ENCODE results near the gene PTPN22.

The PTPN22 gene

GRCh38 chr1:113835686-113836290 lies 35.7 kb downstream of the PTPN22 start:
- TF ChIP-seq, protein P1, sequence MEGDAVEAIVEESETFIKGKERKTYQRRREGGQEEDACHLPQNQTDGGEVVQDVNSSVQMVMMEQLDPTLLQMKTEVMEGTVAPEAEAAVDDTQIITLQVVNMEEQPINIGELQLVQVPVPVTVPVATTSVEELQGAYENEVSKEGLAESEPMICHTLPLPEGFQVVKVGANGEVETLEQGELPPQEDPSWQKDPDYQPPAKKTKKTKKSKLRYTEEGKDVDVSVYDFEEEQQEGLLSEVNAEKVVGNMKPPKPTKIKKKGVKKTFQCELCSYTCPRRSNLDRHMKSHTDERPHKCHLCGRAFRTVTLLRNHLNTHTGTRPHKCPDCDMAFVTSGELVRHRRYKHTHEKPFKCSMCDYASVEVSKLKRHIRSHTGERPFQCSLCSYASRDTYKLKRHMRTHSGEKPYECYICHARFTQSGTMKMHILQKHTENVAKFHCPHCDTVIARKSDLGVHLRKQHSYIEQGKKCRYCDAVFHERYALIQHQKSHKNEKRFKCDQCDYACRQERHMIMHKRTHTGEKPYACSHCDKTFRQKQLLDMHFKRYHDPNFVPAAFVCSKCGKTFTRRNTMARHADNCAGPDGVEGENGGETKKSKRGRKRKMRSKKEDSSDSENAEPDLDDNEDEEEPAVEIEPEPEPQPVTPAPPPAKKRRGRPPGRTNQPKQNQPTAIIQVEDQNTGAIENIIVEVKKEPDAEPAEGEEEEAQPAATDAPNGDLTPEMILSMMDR (IDR thresholded peaks at IDR 0.05) = peak; percentile 59; the same call in 1 of the 2 replicates

- TF ChIP-seq, protein P1 (IDR thresholded peaks at IDR 0.05) = no peak
Observed at GRCh38 chr1:113834716-113835115, 36.8 kb downstream of the PTPN22 start.

DNA sequence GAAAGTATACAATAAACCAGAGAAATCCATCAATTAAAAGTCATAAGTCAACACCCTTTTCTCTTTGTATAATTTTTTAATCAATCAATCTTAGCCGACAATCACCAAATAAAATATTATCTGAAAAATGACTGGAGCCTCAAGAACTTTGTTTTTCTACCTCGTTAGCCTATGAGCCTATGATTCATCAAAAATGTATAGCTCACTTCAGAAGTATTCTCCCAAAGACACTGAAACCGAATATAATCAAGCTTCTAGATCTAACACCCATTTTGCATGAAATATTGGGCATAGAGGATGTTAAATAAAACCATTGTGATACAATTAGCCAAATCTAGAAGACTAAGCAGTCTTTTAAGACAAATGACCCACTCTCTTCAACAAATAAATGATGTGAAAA lies 41.5 kb downstream of the PTPN22 start:
- TF ChIP-seq, protein P1 (IDR thresholded peaks at IDR 0.05) = no peak

- TF ChIP-seq, protein P1 (IDR thresholded peaks at IDR 0.05) = no peak
Observed at GRCh38 chr1:113821916-113822315, 49.6 kb downstream of the PTPN22 start.

GRCh38 chr1:113818578-113818977 lies 52.9 kb downstream of the PTPN22 start:
- TF ChIP-seq, protein P1 (IDR thresholded peaks at IDR 0.05) = no peak

- TF ChIP-seq, protein P1 (IDR thresholded peaks at IDR 0.05) = no peak
Observed at GRCh38 chr1:113813218-113813617, 58.3 kb downstream of the PTPN22 start.

DNA sequence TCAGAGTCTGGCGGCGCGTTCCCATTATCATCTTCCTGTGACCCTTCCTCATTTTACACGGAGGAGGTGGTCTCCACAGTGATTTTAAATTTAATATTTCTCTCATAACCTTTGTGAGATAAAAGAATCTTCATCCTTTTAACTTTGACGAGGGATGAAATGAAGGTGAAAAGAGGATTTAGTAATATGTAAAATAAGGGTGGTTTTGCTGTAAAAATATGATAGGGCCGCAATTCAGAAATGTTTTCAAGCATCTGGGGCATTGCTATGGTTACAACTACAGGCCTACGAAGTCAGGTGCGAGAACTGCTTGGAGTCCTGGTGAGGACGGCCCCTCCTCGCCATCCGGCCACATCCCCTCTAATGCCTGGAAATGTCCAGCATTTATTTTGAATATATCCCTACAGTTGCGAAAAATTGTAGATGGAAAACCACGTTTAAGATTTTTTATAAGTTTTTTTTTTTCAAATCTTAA lies 58.8 kb downstream of the PTPN22 start:
- TF ChIP-seq, protein P1 (IDR thresholded peaks at IDR 0.05) = no peak
